Mammary epithelial cell (primary cell): Measurements from ENCODE around the gene ZBTB16.

Source experiments
- EZH2 ChIP-seq: IDR thresholded peaks from 2 replicates; pipeline ENCODE4 v1.6.1; 2012; ENCODE audit warnings: low read length, inconsistent platforms, borderline replicate concordance
- TF ChIP-seq, protein P1 (sequence below), 2 donors: IDR thresholded peaks in 1 of 2; conservative IDR thresholded peaks in 1 of 2; 2 replicates each; pipeline ENCODE4 v1.5.1; 2011 to 2012; ENCODE audit warnings: inconsistent platforms in 2 of 2, low read length in 2 of 2, mild to moderate bottlenecking in 2 of 2, control low read depth in 1 of 2, low read depth in 1 of 2; ENCODE audit not compliant: insufficient read depth in 1 of 2; ENCODE audit errors: extremely low read depth in 1 of 2

DNA sequence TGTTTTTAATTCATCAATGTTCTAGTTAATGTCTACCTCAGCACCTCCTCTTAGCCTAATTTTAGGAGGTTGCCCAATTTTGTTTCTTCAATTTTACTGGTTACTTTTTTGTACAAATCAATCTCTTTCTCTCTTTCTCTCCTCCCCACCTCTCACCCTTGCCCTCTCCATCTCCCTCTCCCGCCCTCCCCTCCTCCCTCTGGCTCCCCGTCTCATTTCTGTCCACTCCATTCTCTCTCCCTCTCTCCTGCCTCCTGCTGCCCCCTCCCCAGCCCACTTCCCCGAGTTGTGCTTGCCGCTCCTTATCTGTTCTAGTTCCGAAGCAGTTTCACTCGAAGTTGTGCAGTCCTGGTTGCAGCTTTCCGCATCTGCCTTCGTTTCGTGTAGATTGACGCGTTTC lies 195.8 kb downstream of the ZBTB16 start:
- TF ChIP-seq, protein P1, sequence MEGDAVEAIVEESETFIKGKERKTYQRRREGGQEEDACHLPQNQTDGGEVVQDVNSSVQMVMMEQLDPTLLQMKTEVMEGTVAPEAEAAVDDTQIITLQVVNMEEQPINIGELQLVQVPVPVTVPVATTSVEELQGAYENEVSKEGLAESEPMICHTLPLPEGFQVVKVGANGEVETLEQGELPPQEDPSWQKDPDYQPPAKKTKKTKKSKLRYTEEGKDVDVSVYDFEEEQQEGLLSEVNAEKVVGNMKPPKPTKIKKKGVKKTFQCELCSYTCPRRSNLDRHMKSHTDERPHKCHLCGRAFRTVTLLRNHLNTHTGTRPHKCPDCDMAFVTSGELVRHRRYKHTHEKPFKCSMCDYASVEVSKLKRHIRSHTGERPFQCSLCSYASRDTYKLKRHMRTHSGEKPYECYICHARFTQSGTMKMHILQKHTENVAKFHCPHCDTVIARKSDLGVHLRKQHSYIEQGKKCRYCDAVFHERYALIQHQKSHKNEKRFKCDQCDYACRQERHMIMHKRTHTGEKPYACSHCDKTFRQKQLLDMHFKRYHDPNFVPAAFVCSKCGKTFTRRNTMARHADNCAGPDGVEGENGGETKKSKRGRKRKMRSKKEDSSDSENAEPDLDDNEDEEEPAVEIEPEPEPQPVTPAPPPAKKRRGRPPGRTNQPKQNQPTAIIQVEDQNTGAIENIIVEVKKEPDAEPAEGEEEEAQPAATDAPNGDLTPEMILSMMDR (conservative IDR thresholded peaks at IDR 0.05 in 1 of 2, IDR thresholded peaks at IDR 0.05 in 1 of 2; ENCODE audit: extremely low read depth in 1 of 2, insufficient read depth in 1 of 2, low read depth in 1 of 2, low read length in 2 of 2): no peak
- no peak for TF ChIP-seq EZH2
